GM03348 (cell line): Measurements from ENCODE around the gene SERAC1.
A peak's percentile ranks its signal among the peaks of the same experiment; 100 is the strongest.
"Not testable (repeated sequence)": the region's sequence is repeated elsewhere in the genome, so short reads cannot be mapped to it uniquely, and the experiment has no call there.

ENCODE experiments used
- DNase-seq: peaks from one replicate; pipeline ENCODE4 v3.0.0; 2012; ENCODE audit warnings: low spot score

Gene SERAC1

GRCh38 chr6:158174514-158174913, 6.5 kb upstream of the SERAC1 start:
- peak; percentile 70 for DNase-seq

DNA sequence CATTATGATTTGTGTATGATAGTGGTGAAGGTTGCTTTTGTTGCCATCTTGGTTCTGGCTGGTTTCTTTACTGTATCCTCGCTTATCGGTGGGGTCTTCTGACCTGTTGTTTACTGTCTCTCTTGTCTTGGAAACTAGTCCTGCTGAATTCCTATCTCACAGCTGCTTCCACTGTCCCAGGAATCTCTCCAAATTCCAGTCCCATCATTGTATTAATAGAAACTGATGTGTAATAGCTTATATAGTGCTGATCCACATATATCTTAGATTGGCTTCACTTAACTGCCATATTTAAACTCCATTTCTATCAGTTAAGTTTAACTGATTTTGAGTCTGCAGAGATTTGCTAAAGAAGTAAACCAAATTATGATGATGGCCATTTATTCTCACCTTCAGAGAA, 6.0 kb upstream of the SERAC1 start:
- DNase-seq: no peak

DNA sequence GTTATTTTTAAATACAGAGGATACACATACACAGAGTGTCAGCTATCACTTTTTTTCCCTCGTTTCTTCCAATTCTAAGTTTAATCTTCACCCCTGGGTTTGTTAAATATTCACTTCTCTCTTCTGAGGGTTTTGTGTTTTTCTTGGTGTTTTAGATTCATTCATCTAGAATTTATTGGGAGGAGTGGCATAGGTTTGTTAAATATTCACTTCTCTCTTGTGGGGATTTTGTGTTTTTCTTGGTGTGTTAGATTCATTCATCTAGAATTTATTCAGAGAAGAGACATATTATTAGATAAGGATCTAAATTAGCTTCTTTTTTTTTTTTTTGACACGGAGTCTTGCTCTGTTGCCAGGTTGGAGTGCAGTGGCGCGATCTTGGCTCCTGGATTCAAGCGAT, 3.9 kb upstream of the SERAC1 start:
- DNase-seq: no peak

- DNase-seq: peak; percentile 63
These were observed 2.6 kb upstream of the SERAC1 start for GRCh38 chr6:158170656-158171081.

- DNase-seq: not testable (repeated sequence)
These were observed 1.6 kb upstream of the SERAC1 start for GRCh38 chr6:158169634-158170033.

DNA sequence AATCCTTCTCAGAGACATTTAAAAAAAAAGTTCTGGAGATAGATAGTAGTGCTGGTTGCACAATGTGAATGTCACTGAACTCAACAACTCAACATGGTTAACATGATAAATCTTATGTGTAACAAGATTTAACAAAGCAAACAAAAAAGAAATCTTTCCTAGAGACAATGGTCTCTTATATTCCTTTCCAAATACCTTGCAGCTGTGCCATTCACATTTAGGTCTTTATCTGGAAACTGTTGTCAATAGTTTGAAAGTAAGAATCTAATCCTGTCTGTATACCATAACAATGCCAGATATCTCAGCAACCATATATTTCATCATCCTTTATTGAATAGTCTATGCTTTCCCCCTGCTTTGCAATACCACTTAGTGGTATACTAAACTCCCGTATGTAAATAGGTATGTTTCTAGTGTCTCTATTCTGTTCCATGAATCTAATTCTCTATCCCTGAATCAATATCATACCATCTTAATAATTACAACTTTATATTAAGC, 2.1 kb downstream of the SERAC1 start:
- DNase-seq: no peak

DNA sequence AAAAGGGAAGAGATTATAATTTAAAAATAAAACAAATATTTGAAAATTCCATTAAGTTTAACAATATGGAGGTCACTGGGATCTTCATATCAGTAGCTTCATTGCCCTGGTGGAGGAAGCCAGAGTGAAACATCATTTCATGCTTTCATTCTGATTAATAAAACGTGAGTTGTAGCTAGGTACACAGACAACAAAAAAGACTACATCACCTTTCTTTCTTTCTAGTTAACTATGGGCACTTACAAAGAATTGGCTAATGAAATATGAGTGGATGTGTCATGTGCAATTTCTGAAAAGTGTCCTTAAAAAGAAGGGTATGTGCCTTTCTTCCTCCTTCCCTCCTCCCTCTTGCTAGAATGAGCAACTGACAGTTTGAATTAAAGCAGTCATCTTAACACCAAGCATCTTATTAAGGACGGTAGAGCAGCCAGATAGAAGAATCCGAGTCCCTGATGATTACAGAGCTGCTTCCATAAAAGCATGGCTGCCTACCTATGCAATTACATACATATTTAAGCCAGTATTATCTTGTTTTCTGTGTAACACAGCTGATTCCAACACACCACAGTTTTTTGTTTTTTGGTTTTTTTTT, 3.4 kb downstream of the SERAC1 start:
- DNase-seq: no peak

- no peak for DNase-seq
These were observed 6.4 kb downstream of the SERAC1 start for GRCh38 chr6:158161566-158162254.

- DNase-seq: no peak
These were observed 7.0 kb downstream of the SERAC1 start for GRCh38 chr6:158160932-158161539.

GRCh38 chr6:158158748-158159147, 9.3 kb downstream of the SERAC1 start:
- DNase-seq: peak; percentile 8

GRCh38 chr6:158158123-158158522, 9.9 kb downstream of the SERAC1 start:
- no peak for DNase-seq

GRCh38 chr6:158157064-158157764, 10.8 kb downstream of the SERAC1 start:
- no peak for DNase-seq

GRCh38 chr6:158154816-158155215, 13.2 kb downstream of the SERAC1 start:
- DNase-seq: no peak

DNA sequence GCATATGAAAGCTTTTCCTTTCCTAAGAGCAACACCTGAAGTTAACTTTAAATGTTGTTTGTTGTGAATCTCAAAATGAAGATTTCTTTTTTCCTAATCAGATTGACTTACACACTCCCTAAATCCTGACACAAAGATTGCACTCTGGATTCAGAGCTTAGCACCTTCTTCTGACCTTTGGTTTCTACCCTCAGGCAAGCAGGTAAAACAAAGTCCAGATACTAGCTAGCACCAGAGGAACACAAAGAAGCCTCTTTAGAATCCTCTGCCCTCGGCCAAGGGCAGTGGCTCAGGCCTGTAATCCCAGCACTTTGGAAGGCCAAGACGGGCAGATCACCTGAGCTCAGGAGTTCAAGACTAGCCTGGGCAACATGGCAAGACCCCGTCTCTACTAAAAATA, 14.5 kb downstream of the SERAC1 start:
- no peak for DNase-seq

GRCh38 chr6:158152659-158153058, 15.4 kb downstream of the SERAC1 start:
- no peak for DNase-seq

DNA sequence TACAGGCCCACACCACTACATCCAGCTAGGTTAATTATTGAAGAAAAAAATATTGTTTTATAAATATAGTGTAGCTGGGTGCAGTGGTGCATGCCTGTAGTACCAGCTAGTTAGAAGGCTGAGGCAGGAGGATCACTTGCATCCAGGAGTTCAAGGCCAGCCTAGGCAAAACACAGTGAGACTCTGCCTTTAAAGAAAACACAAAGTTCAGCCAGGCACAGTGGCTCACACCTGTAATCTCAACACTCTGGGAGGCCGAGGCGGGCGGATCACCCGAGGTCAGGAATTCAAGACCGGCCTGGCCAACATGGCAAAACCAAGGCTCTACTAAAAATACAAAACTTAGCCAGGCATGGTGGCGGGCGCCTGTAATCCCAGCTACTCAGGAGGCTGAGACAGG, 16.0 kb downstream of the SERAC1 start:
- DNase-seq: not testable (repeated sequence)

- DNase-seq: no peak
These were observed 17.4 kb downstream of the SERAC1 start for GRCh38 chr6:158150701-158151100.

GRCh38 chr6:158149641-158150040, 18.4 kb downstream of the SERAC1 start:
- no peak for DNase-seq

DNA sequence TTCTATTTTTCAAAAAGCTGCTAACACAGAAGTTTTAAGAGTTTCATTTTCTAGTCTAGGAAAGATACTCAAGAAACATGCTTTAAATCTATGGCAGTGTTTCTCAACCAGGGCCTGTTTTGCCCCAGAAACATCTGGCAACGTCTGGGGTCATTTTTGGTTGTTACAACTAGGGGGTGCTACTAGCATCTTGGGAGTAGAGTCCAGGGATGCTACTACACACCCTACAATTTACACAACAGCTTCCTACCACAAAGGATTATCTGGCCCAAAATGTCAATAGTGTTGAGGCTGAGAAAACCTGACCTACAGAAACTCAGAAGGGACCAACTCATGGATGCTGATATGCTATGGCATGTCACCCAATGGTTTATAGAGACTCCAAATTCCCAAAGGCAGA, 24.4 kb downstream of the SERAC1 start:
- DNase-seq: peak; percentile 6

- peak; percentile 29 for DNase-seq
These were observed 25.3 kb downstream of the SERAC1 start for GRCh38 chr6:158142789-158143188.

DNA sequence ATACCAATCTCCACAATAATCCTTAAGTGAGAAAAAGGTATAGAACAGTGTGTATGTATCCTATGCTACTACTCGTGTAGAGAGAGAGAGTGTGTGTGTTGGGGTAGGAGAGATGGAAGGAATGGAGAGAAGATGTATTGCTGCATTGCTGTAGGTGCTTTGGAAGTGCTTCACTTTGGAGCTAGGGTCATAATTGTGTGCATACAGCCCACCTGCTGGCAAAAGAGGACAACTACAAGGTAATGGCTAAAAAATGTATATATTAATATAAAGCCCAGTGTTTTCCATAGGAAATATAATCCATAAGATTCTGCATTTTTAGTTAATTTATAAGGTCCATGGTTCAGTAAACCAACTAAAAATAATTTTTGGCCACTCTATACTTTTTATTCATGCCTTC, 36.1 kb downstream of the SERAC1 start:
- no peak for DNase-seq

DNA sequence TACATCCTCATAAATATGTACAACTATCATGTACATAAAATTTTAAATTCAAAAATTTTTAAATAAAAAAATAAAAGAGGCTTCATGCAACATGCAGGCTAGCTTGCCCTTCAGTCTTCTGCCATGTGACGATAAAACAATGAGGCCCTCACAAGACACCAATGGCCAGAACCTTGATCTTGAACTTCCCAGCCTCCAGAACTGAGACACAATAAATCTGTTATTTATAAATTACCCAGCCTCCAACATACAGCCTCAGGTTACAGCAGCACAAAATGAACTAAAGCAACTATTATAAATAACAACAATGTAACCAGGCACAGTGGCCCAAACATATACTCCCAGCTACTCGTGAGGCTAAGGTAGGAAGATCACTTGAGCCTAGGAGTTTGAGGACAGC, 42.8 kb downstream of the SERAC1 start:
- no peak for DNase-seq

DNA sequence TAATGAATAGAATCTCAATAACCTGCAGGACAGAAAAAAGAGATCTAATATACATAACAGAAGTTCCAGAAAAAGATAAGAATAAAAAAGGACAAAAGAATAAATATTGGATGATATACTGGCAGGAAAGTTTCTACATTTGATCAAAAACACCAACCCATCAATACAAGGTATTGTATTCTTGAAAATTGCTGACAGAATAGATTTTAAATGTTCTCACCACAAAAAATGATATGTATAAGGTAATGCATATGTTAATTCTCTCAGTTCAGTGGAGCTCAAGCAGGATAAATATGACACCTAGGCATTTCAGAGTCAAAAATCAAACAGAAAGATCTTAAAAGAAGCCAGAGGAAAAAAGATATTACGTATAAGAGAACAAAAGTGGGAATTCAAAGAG, 43.8 kb downstream of the SERAC1 start:
- DNase-seq: no peak
